B cell (primary cell): Measurements from ENCODE around the gene CD52. TPM values are rescaled to one million over a fixed set of nuclear protein-coding genes. Genes with fewer than 3 reads are reported as not detected.

Source experiments
- ATAC-seq: fragments of 200-7000 bp; cut with Tn5 transposase; one replicate; pipeline ENCODE4 v1.10.0; 2021; ENCODE audit warnings: low read depth, mild to moderate bottlenecking, moderate number of reproducible peaks, moderate library complexity
- CTCF ChIA-PET: fragments of 350-600 bp; sonication (Branson Sonifier 250); formaldehyde crosslinking; loops from one replicate; lab custom pipeline; 2021; ENCODE audit warnings: antibody characterized with exemption, inconsistent platforms; lab: Charles Lee
- POLR2A ChIA-PET: fragments of 350-600 bp; sonication (Branson Sonifier 250); formaldehyde crosslinking; loops from one replicate; lab custom pipeline; 2021; ENCODE audit warnings: antibody characterized with exemption; lab: Charles Lee
- DNase-seq: peaks from one replicate; pipeline ENCODE4 v3.0.0; 2013
- H2AFZ ChIP-seq: 2 replicates; pipeline ENCODE4 v1.6.1; 2012; ENCODE audit warnings: mild to moderate bottlenecking, low read depth, low read length; ENCODE audit not compliant: insufficient read depth, poor library complexity, severe bottlenecking
- H3K27ac ChIP-seq, 2 donors: 1 replicate in 1 of 2; 2 replicates in 1 of 2; pipeline ENCODE4 v1.5.1; 2012 to 2013; ENCODE audit warnings: low read length in 2 of 2, mild to moderate bottlenecking in 2 of 2, moderate library complexity in 1 of 2
- H3K27me3 ChIP-seq, 4 experiments: fragments of 200-600 bp in 1 of 4; sonication (generic) in 1 of 4; replicated peaks in 1 of 4; 1 replicate in 2 of 4; 2 replicates in 2 of 4; pipeline versions ENCODE4 v1.6.1 to v1.7.0; 2013 to 2016; ENCODE audit warnings: low read length in 3 of 4, mild to moderate bottlenecking in 2 of 4, mixed read lengths in 1 of 4, moderate library complexity in 1 of 4; ENCODE audit not compliant: insufficient read depth in 4 of 4, control insufficient read depth in 3 of 4; ENCODE audit errors: control extremely low read depth in 1 of 4
- H3K36me3 ChIP-seq, 2 experiments: replicated peaks in 1 of 2; 1 replicate in 1 of 2; 2 replicates in 1 of 2; pipeline versions ENCODE4 v1.6.1 to v1.7.1; 2013; ENCODE audit warnings: low read length in 1 of 2; ENCODE audit not compliant: insufficient read depth in 2 of 2, control insufficient read depth in 1 of 2; ENCODE audit errors: control extremely low read depth in 1 of 2, extremely low read depth in 1 of 2
- H3K4me1 ChIP-seq, 2 donors: fragments of 200-600 bp in 1 of 2; sonication (generic) in 1 of 2; 1 replicate in 1 of 2; 2 replicates in 1 of 2; pipeline versions ENCODE4 v1.5.1 to v1.6.1; 2013 to 2017; ENCODE audit warnings: low read length in 2 of 2; ENCODE audit not compliant: control insufficient read depth in 2 of 2, insufficient read depth in 2 of 2
- H3K4me2 ChIP-seq: replicated peaks from 2 replicates; pipeline ENCODE3; 2012; ENCODE audit warnings: mild to moderate bottlenecking, low read depth, low read length; ENCODE audit not compliant: poor library complexity, severe bottlenecking
- H3K4me3 ChIP-seq, 5 experiments: fragments of 200-600 bp in 1 of 5; sonication (generic) in 1 of 5; 1 replicate in 3 of 5; 2 replicates in 2 of 5; pipeline versions ENCODE4 v1.5.1 to v1.7.0; 2011 to 2016; ENCODE audit warnings: low read length in 4 of 5, mild to moderate bottlenecking in 4 of 5, low read depth in 2 of 5, control low read depth in 1 of 5, moderate library complexity in 1 of 5; ENCODE audit not compliant: insufficient read depth in 1 of 5; ENCODE audit errors: control extremely low read depth in 1 of 5, extremely low read depth in 1 of 5
- H3K79me2 ChIP-seq: fragments of 200-600 bp; sonication (generic); one replicate; pipeline ENCODE4 v1.6.0; 2016; ENCODE audit warnings: low read length; ENCODE audit not compliant: control insufficient read depth, insufficient read depth
- H3K9ac ChIP-seq: fragments of 200-600 bp; sonication (generic); 2 replicates; pipeline ENCODE4 v1.6.1; 2017; ENCODE audit warnings: mild to moderate bottlenecking, low read length, moderate library complexity
- H3K9me3 ChIP-seq, 3 donors: one replicate each; pipeline versions ENCODE4 v1.6.1 to v1.7.1; 2013; ENCODE audit warnings: low read length in 2 of 3; ENCODE audit not compliant: control insufficient read depth in 2 of 3, insufficient read depth in 1 of 3; ENCODE audit errors: control extremely low read depth in 1 of 3
- H4K20me1 ChIP-seq: 2 replicates; pipeline ENCODE4 v1.6.0; 2012; ENCODE audit warnings: mild to moderate bottlenecking, low read length; ENCODE audit not compliant: insufficient read depth, control insufficient read depth, poor library complexity, severe bottlenecking
- H3K27ac Mint-ChIP-seq: one replicate; pipeline ENCODE4 v1.8.0; 2021; ENCODE audit warnings: mixed read lengths
- H3K27me3 Mint-ChIP-seq: one replicate; pipeline ENCODE4 v1.8.0; 2021; ENCODE audit warnings: mixed read lengths
- H3K4me1 Mint-ChIP-seq: one replicate; pipeline ENCODE4 v1.8.0; 2021; ENCODE audit warnings: mixed read lengths
- H3K4me3 Mint-ChIP-seq: one replicate; pipeline ENCODE4 v1.8.0; 2021; ENCODE audit warnings: mixed read lengths
- H3K9me3 Mint-ChIP-seq: one replicate; pipeline ENCODE4 v1.8.0; 2022; ENCODE audit warnings: mixed read lengths; ENCODE audit not compliant: insufficient read depth
- EZH2 ChIP-seq: IDR thresholded peaks from 2 replicates; pipeline ENCODE4 v1.6.1; 2012; ENCODE audit warnings: borderline replicate concordance, low read depth, mild to moderate bottlenecking, moderate library complexity, low read length; ENCODE audit not compliant: insufficient read depth, poor library complexity, severe bottlenecking
- WGBS: methylation state at CpG from one replicate; pipeline ENCODE4 v1.1.5; 2013; ENCODE audit warnings: missing lambda C conversion rate; ENCODE audit not compliant: insufficient coverage; 5-methylcytosine and 5-hydroxymethylcytosine counted together
- intact Hi-C: fragments of 100-400 bp; cut with micrococcal nuclease; formaldehyde crosslinking; loops from one replicate; pipeline ENCODE4 v1.10.0; 2022
- polyA plus RNA-seq: library from polyadenylated mRNA; depleted of rRNA; stranded (reverse); fragments of >200 nt; gene quantifications from 2 replicates; pipeline ENCODE4 v1.2.3, GENCODE V29; 2012
- total RNA-seq, 2 donors: library from RNA; stranded (reverse); fragments of 120-200 nt in 1 of 2; gene quantifications; 1 replicate in 1 of 2; 2 replicates in 1 of 2; pipeline versions ENCODE4 v1.2.3 to v1.2.4, GENCODE V29; 2013 to 2022
- TF ChIP-seq, protein P1 (sequence below): fragments of 200-600 bp; IDR thresholded peaks from one replicate; pipeline ENCODE4 v1.8.0; 2022; ENCODE audit warnings: antibody characterized with exemption, mild to moderate bottlenecking

The CD52 gene
- total and polyA plus RNA-seq, 2 donors (not counting 1 experiment from before 2014, with no cell fraction given) = 1,116 to 1,597 TPM

GRCh38 chr1:26306290-26307229, 11.2 kb upstream of the CD52 start, which contains the start of gene UBXN11:
UBXN11 (minus strand) TSS chr1:26306636; CDS start chr1:26302883, 3,753 bp downstream.
- no peaks in the 10 kb centered on the region for H3K27me3 Mint-ChIP-seq
- peak within 1 kb of the TSS; percentile 93 for H3K27ac Mint-ChIP-seq
- Histone ChIP-seq H3K4me3 (peak within 1 kb of the TSS; percentile 60 to 99 (median 74)), H3K4me1 (peaks cover 17 to 29% of the 10 kb centered on the region in 2 donors), H3K9me3 (no peaks in the 10 kb centered on the region), H3K36me3 (no peaks in the 10 kb centered on the region), H3K79me2 (peaks cover 49% of the 10 kb centered on the region), H4K20me1 (no peaks in the 10 kb centered on the region), H3K27me3 (no peaks in the 10 kb centered on the region), H2AFZ (peak within 1 kb of the TSS; percentile 99), H3K9ac (peak within 1 kb of the TSS; percentile 89), H3K4me2 (peak within 1 kb of the TSS; percentile 96), H3K27ac (peak within 1 kb of the TSS; percentile 52 to 87)
- ATAC-seq (peak; percentile 100), DNase-seq (peak; percentile 94)
- POLR2A ChIA-PET = interaction anchor here (0.6 to 5.6 kb wide), 8 partner anchors 9 to 698 kb away, joined by 3 to 47 read pairs (median 6); partner anchors contain the start of gene CD52
- CTCF ChIA-PET = interaction anchor here (0.7 to 30.0 kb wide), 7 partner anchors 9 to 928 kb away, joined by 3 to 1400 read pairs (median 6); partner anchors contain the start of genes SH3BGRL3 and WDTC1
- under 1% methylated on average over 39 of the region's 51 CpGs for WGBS
- TF ChIP-seq, protein P1, sequence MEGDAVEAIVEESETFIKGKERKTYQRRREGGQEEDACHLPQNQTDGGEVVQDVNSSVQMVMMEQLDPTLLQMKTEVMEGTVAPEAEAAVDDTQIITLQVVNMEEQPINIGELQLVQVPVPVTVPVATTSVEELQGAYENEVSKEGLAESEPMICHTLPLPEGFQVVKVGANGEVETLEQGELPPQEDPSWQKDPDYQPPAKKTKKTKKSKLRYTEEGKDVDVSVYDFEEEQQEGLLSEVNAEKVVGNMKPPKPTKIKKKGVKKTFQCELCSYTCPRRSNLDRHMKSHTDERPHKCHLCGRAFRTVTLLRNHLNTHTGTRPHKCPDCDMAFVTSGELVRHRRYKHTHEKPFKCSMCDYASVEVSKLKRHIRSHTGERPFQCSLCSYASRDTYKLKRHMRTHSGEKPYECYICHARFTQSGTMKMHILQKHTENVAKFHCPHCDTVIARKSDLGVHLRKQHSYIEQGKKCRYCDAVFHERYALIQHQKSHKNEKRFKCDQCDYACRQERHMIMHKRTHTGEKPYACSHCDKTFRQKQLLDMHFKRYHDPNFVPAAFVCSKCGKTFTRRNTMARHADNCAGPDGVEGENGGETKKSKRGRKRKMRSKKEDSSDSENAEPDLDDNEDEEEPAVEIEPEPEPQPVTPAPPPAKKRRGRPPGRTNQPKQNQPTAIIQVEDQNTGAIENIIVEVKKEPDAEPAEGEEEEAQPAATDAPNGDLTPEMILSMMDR = no peak
- TF ChIP-seq EZH2 = no peak
- peak within 1 kb of the TSS; percentile 95 for H3K4me3 Mint-ChIP-seq
- peaks cover 27% of the 10 kb centered on the region for H3K4me1 Mint-ChIP-seq
- H3K9me3 Mint-ChIP-seq = no peaks in the 10 kb centered on the region
- intact Hi-C loops = loop anchor here (1.0 kb wide), 2 partner anchors 11 to 17 kb away; partner anchors contain the start of gene CD52
